Activated CD4-positive, alpha-beta T cell treated with anti-CD3 and anti-CD28 coated beads for 24 hours (primary cell): ENCODE data around the gene SIK3.

Experiments
- DNase-seq, 2 donors: peaks; one replicate each; pipeline ENCODE4 v3.0.0-alpha.2; 2020; ENCODE audit warnings: low read depth in 2 of 2

Gene SIK3

DNA sequence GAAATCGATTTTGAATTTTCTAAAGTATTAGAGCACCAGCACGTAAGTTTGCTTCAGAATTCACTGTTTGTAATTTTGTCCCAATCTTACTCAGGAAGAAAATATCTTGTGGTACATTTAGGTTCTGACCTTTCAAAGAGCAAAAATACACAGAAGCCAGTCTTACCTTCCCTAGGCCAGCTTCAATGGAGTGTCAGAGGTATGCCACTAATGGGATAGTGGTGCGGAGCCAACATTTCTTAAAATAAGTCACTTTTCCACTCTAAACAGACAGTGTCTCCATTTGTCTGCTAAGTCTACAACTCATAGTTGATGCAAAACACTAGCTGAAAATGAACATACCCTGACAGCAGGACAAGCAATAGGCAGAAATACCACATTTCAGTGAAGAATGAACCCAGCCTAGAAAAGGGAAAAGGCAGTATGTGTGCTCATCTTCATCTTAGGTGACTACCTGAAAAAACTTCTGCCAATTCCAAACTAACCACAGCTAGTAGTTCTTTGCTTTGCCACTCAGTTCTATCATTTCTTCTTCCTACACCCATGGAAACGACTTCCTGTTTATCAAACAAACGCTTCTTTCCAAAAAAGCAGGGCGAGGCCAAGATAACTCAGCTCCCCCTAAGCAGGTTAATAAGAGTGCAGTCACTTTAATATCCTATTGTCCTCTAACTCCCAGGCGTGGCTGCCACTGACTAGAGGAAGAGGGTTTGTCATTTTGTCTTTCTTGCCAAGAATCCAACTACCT, 166.8 kb downstream of the SIK3 start:
- DNase-seq, result no peak

DNA sequence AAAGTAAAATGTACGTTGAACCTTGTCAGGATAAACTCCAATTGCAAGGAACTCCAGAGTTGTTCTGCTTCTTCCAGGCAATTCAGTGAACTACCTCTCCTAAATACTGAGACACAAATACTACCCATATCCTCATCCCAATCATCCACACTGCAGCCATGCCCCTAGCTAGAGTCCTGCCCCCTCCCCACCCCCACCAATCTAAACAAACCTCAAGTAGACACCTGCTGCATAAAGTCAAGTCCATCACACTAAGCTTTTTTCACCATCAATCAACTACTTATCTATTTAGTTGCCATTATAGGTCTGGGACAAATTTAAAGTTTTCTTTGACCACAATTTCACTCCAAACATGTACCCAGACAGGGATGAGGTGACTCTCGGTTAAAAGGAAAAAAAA, 167.6 kb downstream of the SIK3 start:
- DNase-seq, result no peak

DNA sequence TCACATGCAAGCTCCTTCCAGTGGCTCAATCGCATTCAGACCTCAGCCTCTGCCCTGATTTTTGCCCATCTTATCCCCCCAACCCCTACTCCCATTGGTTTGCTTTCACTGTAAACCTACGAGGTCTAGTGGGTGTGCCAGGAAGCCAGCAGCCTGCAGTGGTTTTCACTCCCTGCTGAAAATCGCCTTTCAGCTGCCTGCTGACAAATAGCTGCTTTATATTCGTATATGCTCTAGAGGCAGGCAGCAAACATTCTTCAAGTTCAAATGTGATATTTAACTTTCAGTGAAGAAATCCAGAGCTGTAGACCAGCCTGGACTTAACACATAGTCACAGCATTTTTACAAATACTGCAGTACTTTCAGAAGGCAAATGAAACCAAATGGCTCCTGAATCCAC, 168.1 kb downstream of the SIK3 start:
- DNase-seq, result no peak

DNA sequence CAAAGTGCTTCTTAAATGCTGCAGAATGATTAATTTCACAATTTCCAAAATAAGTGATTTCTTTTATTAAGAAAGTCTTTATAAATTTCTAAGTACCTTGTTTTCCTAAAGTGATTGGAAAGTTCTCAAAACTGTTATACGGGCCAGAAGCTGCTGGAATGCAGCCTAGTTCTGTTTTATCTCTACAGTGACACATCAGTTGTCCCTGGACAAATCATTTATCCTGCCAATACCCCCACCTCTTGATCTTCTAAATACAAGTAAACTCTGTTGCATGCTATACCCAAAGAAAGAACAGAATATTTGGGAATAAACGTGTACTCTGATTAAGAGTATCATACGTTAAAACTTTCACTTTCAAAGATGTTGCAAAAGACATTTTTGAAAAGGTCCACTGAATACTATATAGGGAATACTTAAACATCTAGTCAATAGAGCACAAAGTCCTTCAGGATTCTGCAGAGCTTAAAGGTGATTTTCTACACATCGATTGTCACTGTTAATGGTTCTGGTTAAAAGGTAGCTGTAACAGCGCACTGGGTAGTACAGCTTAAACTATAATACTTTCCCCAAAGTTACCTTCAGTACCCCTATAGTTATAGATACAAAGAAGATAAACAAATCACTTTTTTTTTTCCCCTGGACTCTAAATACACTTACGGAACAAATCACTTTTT, 168.7 kb downstream of the SIK3 start:
- DNase-seq, result no peak

DNA sequence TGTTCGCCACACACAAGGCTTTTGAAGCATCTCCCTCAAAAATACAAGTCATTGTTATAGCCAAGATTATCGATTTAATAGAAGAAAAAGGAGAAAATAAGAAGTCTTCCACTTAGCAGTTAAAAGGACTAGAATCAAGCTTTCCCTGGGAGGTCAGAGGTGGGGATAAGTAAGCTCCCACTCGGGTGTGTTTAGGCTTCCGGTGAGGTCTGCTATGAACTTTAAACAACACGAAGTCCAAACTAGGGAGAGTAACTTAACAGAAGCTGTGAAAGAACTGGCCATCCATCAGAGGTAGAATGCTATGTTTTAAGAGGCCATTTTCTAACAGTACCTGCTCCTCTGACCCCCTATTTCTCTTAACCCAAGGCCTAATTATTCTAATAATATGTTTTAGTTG, 169.4 kb downstream of the SIK3 start:
- DNase-seq, result no peak

DNA sequence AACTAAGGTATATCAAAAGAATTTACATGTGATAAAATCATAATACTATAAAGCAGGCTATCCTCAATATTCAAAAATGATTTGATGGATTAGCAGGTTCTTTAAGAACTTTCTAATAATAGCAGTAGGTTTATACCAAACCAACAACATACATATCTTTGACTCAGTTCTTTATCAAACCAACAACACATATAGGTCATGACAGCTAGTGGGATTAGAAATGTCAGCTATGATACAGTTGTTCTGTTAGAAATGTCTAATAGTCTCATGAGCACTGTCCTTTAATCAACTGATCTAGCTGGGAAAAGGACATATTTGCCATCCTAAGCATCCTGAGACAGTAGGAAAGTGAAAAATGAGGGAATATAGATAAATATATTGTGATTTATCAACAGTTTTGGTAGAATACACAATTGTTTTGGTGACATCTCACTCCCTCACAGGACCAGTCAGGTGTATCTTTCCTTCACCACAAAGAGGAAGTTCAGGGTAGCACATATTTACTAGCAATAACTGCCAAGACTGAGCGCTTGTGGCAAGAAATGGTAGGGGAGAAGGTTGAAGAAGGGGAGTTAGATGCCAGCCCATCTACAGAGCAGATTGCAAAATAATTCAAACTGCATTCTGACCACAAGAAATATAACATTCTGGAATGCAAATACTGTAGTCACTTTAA, 170.0 kb downstream of the SIK3 start:
- no peak for DNase-seq

DNA sequence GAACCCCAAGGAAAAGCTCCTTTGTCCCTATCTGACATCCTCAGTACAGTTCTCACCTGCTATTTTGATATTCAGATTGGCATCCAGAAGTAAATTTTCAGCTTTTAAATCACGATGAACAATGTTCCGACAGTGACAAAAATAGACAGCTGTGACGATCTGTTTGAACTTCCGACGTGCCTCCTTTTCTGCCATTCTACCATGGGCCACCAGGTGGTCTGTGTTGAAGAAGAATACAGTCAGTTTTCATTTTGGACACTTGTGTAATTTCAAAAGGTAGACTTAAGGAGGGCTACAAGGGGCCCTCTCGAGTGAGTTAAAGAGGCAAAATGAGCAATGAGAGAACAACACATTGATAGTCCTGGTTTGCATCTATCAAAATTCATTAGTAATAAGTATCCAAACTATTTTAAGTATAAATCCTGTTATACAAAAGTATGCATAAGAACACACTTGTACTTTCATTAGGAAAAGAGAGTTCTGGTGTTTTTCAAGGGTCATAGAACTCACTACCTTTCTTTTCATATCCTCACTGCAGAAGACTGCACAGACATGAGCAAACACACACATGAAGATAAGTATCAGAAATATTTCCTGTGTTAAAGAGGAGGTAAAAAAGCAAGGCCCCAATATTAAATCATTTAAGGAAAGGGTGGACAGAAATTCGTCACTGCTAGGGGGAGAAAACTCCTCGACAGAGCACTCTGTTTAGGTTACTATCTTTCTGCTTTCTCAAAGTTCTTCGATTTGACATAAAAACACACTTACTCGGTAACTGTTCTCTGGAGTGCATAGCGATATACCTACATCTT, 170.9 kb downstream of the SIK3 start:
- DNase-seq, result peak; percentile 10 to 27

DNA sequence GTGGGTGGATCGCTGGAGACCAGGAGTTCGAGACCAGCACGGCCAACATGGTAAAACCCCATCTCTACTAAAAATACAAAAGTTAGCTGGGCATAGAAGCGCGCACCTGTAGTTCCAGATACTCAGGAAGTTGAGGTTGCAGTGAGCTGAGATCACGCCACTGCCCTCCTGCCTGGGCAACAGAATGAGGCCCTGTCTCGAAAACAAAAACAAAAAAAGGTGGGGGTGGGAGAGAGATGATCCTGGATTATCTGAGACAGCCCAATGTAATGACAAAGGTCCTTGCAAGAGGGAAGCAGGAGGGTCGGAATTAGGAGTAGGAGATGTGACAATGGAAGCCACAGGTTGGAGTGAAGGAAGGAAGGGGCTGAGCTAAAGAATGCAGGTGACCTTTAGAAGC, 173.2 kb downstream of the SIK3 start:
- no peak for DNase-seq

DNA sequence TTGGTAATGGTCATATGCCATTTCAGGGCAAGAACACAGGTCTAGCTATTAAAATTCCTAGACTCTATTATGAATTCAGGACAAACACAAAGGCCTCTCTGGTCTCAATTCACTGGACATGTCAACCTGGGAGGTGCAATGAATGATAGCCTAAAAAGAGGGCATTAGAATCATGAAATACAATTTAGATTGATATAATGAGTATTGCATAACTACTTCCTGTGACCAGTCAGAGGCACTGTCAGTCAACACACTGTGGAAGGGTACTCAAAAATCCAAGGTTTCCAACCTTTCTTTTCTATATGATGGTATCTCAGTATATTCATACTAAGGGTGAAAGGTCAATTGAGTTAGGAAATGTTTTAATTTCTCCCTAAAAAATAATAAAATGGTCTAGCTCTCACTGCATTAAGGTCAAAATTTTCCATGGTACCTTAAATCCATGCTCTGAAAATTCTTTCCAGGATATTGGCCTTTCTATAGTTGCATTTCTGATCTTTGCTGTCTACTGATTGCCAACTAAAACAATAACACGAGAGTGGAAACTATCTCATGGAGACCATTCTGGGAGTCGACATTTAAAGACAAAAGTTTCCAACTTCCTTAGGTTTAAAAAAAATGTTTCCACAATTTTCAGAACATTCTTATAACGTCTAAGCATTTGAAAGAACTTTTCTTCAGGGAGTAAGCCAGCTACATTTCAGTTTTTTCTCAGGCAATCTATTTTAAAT, 179.1 kb downstream of the SIK3 start:
- DNase-seq, result no peak

DNA sequence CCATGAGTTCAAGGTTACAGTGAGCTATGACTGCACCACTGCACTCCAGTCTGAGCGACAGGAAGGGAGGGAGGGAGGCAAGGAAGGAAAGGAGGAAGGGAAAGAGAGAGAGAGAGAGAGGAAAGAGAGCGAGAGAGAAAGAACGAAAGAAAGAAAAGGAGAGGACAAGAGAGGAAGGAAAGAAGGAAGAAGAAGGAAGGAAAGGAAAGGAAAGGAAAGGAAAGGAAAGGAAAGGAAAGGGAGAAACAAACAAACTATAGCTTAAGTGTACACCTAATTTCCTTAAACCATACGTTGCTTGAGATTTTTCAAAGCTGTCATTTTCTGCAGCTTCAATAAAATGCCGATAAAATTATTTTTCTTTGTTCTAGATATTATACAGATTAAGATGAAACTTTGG, 180.6 kb downstream of the SIK3 start:
- no peak for DNase-seq

DNA sequence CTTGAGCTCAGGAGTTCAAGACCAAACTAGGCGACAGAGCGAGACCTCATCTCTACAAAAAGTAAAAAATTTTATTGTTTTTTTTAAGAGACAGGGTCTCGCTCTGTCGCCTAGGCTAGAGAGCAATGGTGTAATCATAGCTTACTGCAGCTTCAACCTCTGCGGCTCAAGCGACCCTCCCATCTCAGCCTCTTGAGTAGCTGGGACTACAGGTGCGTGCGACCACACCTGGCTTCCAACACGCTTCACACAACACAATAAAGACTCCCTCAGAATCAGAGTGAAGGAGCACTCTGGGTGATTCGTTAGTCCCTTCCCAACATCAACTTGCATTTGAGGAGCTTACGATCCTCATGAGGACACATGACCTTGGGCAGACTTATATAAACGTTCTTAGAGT, 181.3 kb downstream of the SIK3 start:
- DNase-seq, result no peak

DNA sequence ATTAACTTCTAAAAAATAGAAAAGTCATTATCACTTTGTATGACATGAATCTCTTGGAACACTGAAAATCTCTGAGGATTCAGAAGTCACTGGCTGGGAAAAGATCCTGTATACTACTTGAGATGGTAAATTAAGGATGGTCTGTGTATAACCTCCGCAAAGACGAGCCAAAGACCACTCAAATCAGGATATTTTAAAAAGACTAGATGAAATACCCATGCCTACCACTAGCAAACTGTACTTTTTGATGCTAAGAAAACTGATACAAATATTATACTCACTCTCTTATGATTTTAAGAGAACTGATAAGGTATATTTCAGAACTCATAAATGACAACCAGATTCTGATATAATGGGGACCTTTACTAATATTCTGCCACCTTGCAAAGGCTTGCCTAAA, 182.2 kb downstream of the SIK3 start:
- DNase-seq, result no peak

DNA sequence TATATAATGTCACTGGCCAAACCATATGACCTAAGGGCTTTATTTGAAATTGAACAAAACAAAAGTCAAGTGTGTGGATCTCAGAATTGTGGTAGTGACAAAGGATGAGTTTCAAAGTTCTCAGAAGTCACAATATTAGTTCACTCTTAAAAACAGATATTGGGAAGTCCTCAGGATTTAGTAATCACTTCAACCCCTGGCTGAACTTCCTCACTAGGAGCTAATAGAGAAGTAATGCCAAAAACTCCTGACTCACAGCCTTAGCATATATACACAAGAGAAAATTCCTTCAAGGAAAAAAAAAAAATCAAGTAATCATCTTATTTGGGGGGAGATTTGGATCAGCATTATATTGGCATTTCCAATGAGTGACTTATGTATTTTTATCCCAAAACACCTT, 185.2 kb downstream of the SIK3 start:
- DNase-seq, result no peak

DNA sequence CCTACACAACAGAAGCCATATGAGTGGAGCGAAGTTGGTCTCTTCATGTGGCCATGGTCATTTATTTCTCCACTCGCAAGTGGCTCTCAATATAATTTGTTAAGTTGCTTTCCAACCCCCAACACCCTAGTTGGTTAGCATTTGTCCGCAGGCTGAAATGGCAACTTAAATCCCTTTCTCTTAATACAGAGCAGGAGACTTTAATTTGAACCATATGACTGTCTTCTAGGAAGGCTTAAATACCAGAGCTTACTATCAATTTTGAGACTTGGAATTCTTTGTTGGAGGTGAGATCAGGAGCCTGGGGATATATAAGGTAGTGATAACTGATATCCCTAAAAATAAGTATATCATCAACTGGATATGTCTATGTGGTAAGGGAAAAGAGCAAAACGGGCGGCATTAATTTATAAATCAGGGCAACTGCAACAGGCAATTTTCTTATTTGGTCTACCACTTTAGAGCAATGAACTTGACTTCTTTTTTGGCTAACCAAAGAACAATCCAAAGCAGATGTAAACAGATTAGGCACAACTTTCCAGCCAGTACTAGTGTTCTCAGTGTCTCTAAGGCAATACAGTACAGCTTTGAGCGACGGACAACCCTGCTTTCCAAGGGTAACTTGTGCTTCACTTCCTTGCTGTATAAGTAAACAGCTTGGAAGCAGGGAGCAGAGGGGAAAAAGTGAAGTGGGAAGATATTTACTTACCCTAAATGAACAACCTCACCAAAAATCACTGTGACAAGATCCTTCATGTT, 186.1 kb downstream of the SIK3 start:
- no peak for DNase-seq

DNA sequence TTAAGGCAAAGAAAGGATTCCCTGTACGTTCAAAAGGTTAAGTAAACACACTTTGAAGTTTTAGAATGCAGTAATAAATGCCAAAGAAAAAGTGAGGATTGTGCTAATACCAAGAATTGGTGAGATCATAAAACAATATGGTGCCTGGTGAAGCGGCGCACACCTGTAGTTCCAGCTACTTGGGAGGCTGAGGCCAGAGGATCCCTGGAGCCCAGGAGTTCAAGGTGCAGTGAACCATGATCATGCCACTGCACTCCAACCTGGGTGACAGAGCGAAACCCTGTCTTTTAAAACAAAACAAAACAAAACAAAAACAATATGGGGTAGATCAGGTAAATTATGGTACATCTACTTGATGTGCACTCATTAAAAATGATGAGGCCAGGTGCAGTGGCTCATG, 187.4 kb downstream of the SIK3 start:
- no peak for DNase-seq

DNA sequence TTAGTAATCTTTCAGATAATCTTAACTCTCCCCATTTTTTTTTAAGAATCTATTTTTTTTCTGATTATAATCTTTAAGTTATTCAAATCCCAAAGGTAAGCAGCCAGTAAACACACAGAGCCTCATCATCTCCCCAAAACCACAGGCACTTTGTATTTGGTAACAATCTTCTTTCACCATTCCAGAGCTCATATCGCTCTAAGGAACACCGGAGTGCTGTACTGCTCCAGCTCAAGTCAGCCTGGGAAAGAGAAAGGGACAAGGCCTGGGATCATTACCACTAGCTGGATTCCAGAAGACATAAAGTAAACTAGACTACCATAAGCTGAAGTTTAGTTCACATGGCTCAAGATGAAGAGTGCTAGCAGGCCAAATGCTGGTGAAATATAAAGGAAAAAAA, 187.8 kb downstream of the SIK3 start:
- no peak for DNase-seq

DNA sequence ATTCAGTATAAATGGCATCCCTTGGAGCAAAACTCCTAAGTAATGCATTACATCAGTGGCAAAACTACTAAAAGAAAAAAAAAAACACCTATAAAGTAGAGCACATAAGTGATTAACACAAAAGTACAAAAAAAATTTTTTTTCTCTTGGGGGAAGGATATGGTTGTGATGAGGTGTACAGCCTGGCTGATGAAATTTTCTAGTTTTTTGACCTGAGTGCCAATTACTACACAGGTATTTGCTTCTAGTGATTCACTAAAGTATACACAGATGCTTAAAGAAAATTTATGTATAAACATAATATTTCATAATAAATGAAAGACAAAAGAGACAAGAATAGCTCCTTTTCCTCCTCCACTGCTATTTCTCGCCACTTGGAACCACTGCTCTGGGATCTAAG, 189.0 kb downstream of the SIK3 start:
- DNase-seq, result no peak

DNA sequence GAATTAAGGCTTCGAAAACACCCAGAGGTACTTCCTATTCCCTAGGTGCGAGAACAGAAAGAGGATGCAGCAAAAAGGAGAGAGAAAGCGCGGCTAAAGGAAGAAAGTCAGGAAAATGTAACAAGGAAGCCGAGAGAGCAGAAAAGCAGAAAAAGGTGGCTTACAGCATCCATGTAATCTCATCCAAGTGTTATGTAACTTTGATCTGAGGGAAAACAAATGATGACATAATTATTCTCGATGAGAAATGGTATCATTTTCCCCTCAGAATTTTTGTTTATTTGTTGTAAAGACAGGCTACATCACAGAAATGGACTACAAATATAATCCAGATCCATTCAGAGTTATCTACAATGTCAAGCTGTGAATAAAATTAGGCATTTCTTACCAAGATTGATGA, 191.7 kb downstream of the SIK3 start:
- DNase-seq, result no peak

DNA sequence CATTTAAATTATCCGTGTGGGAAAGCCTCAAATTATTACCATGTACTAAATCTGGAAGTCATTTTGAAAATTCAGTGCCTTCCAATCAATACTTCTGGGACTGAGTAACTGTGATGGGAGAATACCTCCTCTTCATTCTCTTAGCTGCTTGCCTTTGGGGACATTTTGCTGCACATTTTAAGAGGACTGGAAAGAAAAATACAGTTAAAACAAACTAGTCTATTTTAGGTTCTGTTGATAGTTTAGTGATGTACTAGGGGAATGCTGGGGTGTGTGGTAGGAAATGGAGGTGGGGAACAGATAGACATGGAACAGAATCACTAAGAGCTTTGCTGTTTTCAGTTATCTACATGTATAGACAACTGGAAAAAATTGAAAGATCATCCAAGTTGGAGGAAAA, 195.1 kb downstream of the SIK3 start:
- no peak for DNase-seq

DNA sequence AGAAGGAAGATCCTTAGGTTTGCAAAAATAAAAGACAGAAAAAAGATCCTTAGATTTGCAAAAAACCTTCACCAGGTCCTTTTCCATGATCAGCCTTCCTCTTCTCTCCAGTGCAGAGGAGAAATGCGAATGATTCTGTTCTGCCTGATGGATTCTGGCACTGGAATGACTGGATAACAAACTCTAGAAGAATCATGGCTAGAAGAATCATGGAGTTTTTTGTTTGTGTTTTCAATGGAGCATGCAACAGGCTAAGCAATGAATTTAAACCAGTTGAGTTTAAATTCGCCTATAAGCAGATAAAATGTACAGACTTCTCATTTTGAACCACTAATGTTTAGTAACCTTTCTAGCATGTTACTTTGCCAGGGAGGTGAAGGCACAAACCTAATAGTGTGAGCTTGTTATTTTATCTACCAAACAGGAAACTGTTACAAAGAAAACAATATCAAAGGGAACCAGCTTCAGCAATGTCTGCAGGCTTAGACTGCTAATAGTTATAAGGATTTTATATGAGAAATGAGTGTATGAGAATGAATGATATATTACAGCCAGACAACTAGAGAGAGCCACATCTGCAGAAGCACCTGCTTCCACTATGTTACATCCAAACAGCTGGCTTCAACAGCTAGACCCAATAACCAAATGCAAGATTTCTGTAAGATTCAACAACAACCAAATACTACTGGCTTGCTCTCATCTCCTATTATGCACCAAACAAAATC, 196.1 kb downstream of the SIK3 start:
- no peak for DNase-seq
